ENCODE data around the gene NRG2.

The NRG2 gene

GRCh38 chr5:139799359-139799758 lies 243.7 kb downstream of the NRG2 start:
- Histone ChIP-seq H3K4me1 (peaks cover 0 to 17% (median 7%) of the 10 kb centered on the region in 10 experiments; a peak in 13 of 20 replicates), H3K4me2 (peak overlapping the region in 7 of 11 experiments; percentile 13 to 53 (median 30); a peak in 11 of 22 replicates), H3K9me3 (replicated peaks in 1 of 11) (no peaks in the 10 kb centered on the region), H3K4me3 (no peak overlapping the region), H3K36me3 (no peaks in the 10 kb centered on the region), H4K20me1 (peaks cover 0 to 38% (median 21%) of the 10 kb centered on the region in 11 experiments; a peak in 16 of 22 replicates), H3K27me3 (peaks cover 47 to 86% (median 72%) of the 10 kb centered on the region in 11 experiments), H3K27ac (no peak overlapping the region), H3K9ac (no peak overlapping the region)
- no peak for TF ChIP-seq Cebpa-rat (IDR thresholded peaks at IDR 0.05)

DNA sequence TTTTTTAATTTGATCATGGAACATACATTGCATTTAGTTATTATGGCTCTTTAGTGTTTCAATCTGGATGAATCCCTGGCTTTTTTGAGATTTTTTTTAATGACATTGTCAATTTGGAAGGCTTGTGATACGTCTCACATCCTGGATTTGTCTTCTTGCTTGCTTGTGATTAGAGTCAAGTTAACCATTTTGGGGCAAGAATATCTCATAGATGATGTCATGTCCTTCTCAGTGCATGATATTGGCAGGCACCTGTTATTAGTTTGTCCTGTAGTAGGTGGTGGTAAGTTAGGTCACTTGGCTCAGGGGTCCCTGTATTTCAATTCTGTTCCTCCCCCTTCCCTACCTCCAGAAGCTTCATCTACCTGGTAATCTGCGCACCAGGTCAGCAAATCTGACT lies 244.2 kb downstream of the NRG2 start:
- H3K27me3 ChIP-seq: peaks cover 52 to 91% (median 77%) of the 10 kb centered on the region in 11 experiments
- TF ChIP-seq Cebpa-rat (IDR thresholded peaks at IDR 0.05): no peak

DNA sequence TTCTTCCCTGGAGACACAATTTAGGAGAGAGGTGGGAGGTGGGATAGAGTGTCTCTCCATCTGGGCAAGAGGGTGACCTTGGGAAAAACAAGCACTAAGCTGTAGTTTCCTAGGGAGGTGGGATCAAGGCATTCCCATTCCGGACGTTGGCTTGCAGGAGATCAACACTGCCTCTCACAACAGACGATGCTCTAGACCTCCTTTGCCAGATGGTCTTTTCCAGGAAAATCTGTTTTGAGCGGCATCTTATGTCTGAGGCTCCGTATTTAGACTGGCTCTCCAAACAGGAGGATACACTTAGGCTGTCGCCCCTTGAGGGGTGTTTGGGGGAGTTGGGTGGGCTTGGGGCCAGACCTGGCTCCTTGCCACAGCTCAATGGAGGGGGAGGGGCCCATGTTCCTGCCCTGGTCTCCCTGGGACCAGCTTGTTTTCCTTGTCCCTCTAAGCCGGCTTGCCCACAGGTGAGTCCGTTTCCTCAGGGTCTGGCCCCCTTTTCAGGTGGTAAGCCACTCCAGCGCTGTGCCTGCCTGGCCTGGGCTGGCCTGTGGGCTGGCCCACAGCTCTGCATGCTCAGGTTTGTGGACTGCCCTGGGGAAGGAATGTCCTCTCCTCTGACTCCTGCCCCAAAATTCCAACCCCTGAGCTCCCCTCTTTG lies 245.1 kb downstream of the NRG2 start:
- Histone ChIP-seq H3K4me2 (no peak overlapping the region), H3K4me1 (peaks cover 0 to 17% (median 7%) of the 10 kb centered on the region in 10 experiments; a peak in 13 of 20 replicates), H3K9ac (no peak overlapping the region), H3K27ac (no peak overlapping the region), H3K36me3 (no peaks in the 10 kb centered on the region), H3K4me3 (no peak overlapping the region), H4K20me1 (peaks cover 0 to 49% (median 28%) of the 10 kb centered on the region in 11 experiments; a peak in 16 of 22 replicates), H3K9me3 (replicated peaks in 1 of 11) (no peaks in the 10 kb centered on the region), H3K27me3 (peaks cover 61 to 98% (median 86%) of the 10 kb centered on the region in 11 experiments)
- no peak for TF ChIP-seq Cebpa-rat (IDR thresholded peaks at IDR 0.05)

More for the DNA sequence above, 244.2 kb downstream of the NRG2 start:
- peaks cover 0 to 17% (median 7%) of the 10 kb centered on the region in 10 experiments; a peak in 13 of 20 replicates for H3K4me1 ChIP-seq
- H3K9ac ChIP-seq: no peak overlapping the region
- H3K4me3 ChIP-seq: no peak overlapping the region
- H3K27ac ChIP-seq: no peak overlapping the region
- peak overlapping the region in 4 of 11 experiments; percentile 27 to 53 (median 35); a peak in 6 of 22 replicates for H3K4me2 ChIP-seq
- peaks cover 0 to 42% (median 26%) of the 10 kb centered on the region in 11 experiments; a peak in 16 of 22 replicates for H4K20me1 ChIP-seq
- H3K9me3 ChIP-seq (replicated peaks in 1 of 11): no peaks in the 10 kb centered on the region
- H3K36me3 ChIP-seq: no peaks in the 10 kb centered on the region

DNA sequence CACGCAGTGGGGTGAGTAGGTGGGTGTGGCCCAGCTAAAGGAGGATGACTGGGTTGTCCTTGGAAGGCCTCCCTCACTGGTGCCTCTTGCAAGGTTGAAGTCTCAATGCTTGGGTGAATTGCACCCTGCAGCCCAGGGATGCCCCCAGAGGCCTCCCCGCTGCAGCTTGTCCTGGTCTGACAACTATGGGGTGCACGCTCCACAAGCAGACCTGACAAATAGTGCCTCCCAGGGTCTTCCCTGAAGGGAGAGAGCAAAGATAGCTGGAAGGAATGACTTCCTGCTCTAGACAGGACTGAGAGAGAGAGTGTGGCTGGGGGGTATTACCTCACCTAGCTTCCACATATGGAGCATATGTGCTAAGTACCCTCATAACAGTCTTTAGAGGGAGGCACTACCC lies 245.8 kb downstream of the NRG2 start:
- no peak for TF ChIP-seq Cebpa-rat (IDR thresholded peaks at IDR 0.05)
- H3K4me1 ChIP-seq: peaks cover 0 to 17% (median 7%) of the 10 kb centered on the region in 10 experiments; a peak in 13 of 20 replicates

More for the DNA sequence above, 245.8 kb downstream of the NRG2 start:
- Histone ChIP-seq H3K27ac (no peak overlapping the region), H3K36me3 (no peaks in the 10 kb centered on the region), H3K4me3 (no peak overlapping the region), H4K20me1 (peaks cover 0 to 49% (median 28%) of the 10 kb centered on the region in 11 experiments; a peak in 16 of 22 replicates), H3K9me3 (replicated peaks in 1 of 11) (no peaks in the 10 kb centered on the region), H3K27me3 (peaks cover 63 to 100% (median 90%) of the 10 kb centered on the region in 11 experiments), H3K9ac (no peak overlapping the region), H3K4me2 (no peak overlapping the region)
